ENCODE results near the gene AGPS. TPM values are rescaled to one million over a fixed set of nuclear protein-coding genes. Genes with fewer than 3 reads are reported as not detected.

The AGPS gene
- polyA plus RNA-seq, 2 of the 4 experiments (the other 2 are of a cell fraction), result 49.8 to 62.1 TPM

DNA sequence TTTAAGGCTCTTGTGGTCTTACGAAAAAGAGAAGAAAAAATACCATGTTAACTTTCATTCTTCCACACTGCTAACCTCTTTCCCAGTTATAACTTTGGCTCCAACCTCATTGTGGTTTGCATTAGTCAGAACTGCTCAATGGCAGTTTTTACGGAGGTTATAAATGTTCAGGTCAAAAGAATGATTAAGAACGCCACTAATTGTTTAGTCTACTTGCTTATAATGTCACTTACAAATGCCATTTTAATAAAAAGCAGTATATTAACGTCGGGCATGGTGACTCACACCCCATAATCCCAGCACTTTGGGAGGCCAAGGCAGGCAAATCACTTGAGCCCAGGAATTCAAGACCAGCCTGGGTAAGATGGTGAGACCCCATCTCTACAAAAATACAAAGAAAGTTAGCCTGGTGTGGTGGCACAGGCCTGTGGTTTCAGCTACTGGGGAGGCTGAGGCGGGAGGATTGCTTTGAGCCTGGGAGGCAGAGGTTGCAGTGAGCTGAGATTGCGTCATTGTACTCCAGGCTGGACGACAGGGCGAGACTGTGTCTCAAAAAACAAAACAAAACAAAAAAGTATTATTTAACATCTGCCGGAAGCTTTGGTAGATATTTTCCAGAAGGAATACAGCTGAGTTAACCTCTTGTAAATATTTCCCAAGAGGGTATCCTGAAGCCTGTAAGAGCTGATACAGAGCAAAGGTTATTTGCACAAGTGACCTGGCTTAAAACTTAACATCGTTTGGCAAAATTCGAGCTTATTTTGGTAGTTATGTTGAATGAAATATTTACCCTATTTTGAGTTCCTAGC lies 5.1 kb downstream of the AGPS start:
- CTCF ChIA-PET, result interaction anchor here (0.7 to 1.9 kb wide), 4 partner anchors 19 to 233 kb away, joined by 3 to 4 read pairs (median 3); partner anchors contain the start of gene NFE2L2
- POLR2A ChIA-PET, result interaction anchor here (0.6 to 1.1 kb wide), 3 partner anchors 17 to 135 kb away, joined by 3 to 5 read pairs (median 3); no protein-coding TSS in a partner anchor
- Histone ChIP-seq H3K9me3 (no peaks in the 10 kb centered on the region), H3K4me3 (peak overlapping the region; percentile 11; the same call in 1 of the 3 replicates), H3K4me1 (peaks cover 76% of the 10 kb centered on the region), H3K4me2 (peak overlapping the region; percentile 85), H3K27ac (peak overlapping the region; percentile 72 to 89)
- 12% methylated on average over 12 of the region's 12 CpGs for WGBS (ENCODE audit: missing lambda C conversion rate)
- no peak for TF ChIP-seq MAFK (IDR thresholded peaks at IDR 0.05; ENCODE audit: partially characterized antibody)
- TF ChIP-seq, protein P1, sequence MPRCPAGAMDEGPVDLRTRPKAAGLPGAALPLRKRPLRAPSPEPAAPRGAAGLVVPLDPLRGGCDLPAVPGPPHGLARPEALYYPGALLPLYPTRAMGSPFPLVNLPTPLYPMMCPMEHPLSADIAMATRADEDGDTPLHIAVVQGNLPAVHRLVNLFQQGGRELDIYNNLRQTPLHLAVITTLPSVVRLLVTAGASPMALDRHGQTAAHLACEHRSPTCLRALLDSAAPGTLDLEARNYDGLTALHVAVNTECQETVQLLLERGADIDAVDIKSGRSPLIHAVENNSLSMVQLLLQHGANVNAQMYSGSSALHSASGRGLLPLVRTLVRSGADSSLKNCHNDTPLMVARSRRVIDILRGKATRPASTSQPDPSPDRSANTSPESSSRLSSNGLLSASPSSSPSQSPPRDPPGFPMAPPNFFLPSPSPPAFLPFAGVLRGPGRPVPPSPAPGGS (IDR thresholded peaks at IDR 0.05), result 0 out of 3 replicates have a peak, but pooled peaks have one; percentile 54
- TF ChIP-seq GATA3 (IDR thresholded peaks at IDR 0.05; ENCODE audit: borderline replicate concordance), result peak; percentile 16; the same call in 1 of the 2 replicates
- TF ChIP-seq EP300 (IDR thresholded peaks at IDR 0.05), result peak; percentile 40 to 45; a peak in 2 of 5 replicates
- TF ChIP-seq HEYL (CRISPR knock-in tag; IDR thresholded peaks at IDR 0.05), result no peak
- no peak for TF ChIP-seq RAD21 (conservative IDR thresholded peaks at IDR 0.05 in 1 of 2, IDR thresholded peaks at IDR 0.05 in 1 of 2)
- no peak for TF ChIP-seq HDAC2 (IDR thresholded peaks at IDR 0.05)
- peak; percentile 91 to 93 for TF ChIP-seq CEBPB (IDR thresholded peaks at IDR 0.05)
- peak; percentile 57; the same call in 1 of the 2 replicates for TF ChIP-seq KDM1A (IDR thresholded peaks at IDR 0.05; ENCODE audit: low read depth)
- TF ChIP-seq, protein P2, sequence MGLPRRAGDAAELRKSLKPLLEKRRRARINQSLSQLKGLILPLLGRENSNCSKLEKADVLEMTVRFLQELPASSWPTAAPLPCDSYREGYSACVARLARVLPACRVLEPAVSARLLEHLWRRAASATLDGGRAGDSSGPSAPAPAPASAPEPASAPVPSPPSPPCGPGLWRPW (IDR thresholded peaks at IDR 0.05), result peak; percentile 78; the same call in 1 of the 2 replicates
- TF ChIP-seq KDM5A (IDR thresholded peaks at IDR 0.05), result no peak
- TF ChIP-seq JUNB (IDR thresholded peaks at IDR 0.05), result peak; percentile 49; the same call in 1 of the 2 replicates
- no peak for TF ChIP-seq POLR2AphosphoS2 (conservative IDR thresholded peaks at IDR 0.05; ENCODE audit: low read length)
- TF ChIP-seq RCOR1 (IDR thresholded peaks at IDR 0.05; ENCODE audit: low read depth, low read length), result no peak
- no peak for TF ChIP-seq FOSL2 (IDR thresholded peaks at IDR 0.05)
- peak; percentile 50 for TF ChIP-seq FOSL2 (CRISPR knock-in tag; IDR thresholded peaks at IDR 0.05)
- TF ChIP-seq JUN (IDR thresholded peaks at IDR 0.05), result peak; percentile 36 to 76; a peak in 2 of 5 replicates
- no peak for TF ChIP-seq ESRRA (IDR thresholded peaks at IDR 0.05; ENCODE audit: borderline replicate concordance, low read length)
- no peak for TF ChIP-seq FOSB (CRISPR knock-in tag; IDR thresholded peaks at IDR 0.05)
- FAIRE-seq (no peak), ATAC-seq (peak; percentile 39 to 53), DNase-seq (ENCODE audit: low read depth in 1 of 2, low spot score in 1 of 2) (peak in 1 of 2 experiments; percentile 70)

DNA sequence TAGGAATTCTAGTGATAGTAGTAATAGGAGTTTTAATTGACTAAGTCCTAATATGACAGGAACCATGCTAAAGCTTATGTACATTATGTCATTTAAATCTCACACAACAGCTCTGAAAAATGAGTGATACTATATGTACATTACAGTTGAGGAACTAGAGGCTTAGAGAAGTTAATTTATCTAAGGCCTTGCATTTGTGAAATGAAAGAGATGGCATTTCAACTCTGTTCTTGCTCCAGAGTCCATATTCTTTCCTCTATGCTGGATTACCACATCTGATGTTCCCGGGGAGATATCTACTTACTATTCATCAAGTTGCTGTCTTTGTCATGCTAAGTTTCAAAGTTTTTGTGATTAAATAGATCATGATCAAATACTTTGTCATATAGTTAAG lies 5.7 kb downstream of the AGPS start:
- CTCF ChIA-PET, result interaction anchor here (0.7 to 1.3 kb wide), 3 partner anchors 20 to 233 kb away, joined by 3 read pairs; no protein-coding TSS in a partner anchor
- POLR2A ChIA-PET, result interaction anchor here (0.6 to 1.1 kb wide), 3 partner anchors 18 to 135 kb away, joined by 3 to 5 read pairs (median 3); no protein-coding TSS in a partner anchor
- ATAC-seq (no peak), DNase-seq (ENCODE audit: low read depth in 1 of 2, low spot score in 1 of 2) (no peak), FAIRE-seq (no peak)
- Histone ChIP-seq H3K4me1 (peaks cover 76% of the 10 kb centered on the region), H3K4me2 (peak overlapping the region; percentile 85), H3K9me3 (no peaks in the 10 kb centered on the region), H3K27ac (peak overlapping the region; percentile 72 to 89), H3K4me3 (no peak overlapping the region)
- WGBS (ENCODE audit: missing lambda C conversion rate), result 63% methylated on average over 1 of the region's 1 CpG
- TF ChIP-seq EP300 (IDR thresholded peaks at IDR 0.05), result no peak
- no peak for TF ChIP-seq HOXA7 (CRISPR knock-in tag; IDR thresholded peaks at IDR 0.05)
- TF ChIP-seq FOSL2 (IDR thresholded peaks at IDR 0.05), result no peak
- TF ChIP-seq FOSL2 (CRISPR knock-in tag; IDR thresholded peaks at IDR 0.05), result no peak
- TF ChIP-seq HOXB13 (CRISPR knock-in tag; IDR thresholded peaks at IDR 0.05; ENCODE audit: low read depth), result no peak
- no peak for TF ChIP-seq BHLHE40 (IDR thresholded peaks at IDR 0.05; ENCODE audit: low read depth, low read length)
- TF ChIP-seq, protein P3, sequence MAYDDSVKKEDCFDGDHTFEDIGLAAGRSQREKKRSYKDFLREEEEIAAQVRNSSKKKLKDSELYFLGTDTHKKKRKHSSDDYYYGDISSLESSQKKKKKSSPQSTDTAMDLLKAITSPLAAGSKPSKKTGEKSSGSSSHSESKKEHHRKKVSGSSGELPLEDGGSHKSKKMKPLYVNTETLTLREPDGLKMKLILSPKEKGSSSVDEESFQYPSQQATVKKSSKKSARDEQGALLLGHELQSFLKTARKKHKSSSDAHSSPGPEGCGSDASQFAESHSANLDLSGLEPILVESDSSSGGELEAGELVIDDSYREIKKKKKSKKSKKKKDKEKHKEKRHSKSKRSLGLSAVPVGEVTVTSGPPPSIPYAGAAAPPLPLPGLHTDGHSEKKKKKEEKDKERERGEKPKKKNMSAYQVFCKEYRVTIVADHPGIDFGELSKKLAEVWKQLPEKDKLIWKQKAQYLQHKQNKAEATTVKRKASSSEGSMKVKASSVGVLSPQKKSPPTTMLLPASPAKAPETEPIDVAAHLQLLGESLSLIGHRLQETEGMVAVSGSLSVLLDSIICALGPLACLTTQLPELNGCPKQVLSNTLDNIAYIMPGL (CRISPR knock-in tag; IDR thresholded peaks at IDR 0.05; ENCODE audit: borderline replicate concordance), result no peak
- TF ChIP-seq MYC (IDR thresholded peaks at IDR 0.05; ENCODE audit: borderline replicate concordance, low read length), result no peak
- TF ChIP-seq SREBF2 (IDR thresholded peaks at IDR 0.05), result no peak
- TF ChIP-seq EHMT2 (IDR thresholded peaks at IDR 0.05; ENCODE audit: low read depth), result no peak
- TF ChIP-seq, protein P4, sequence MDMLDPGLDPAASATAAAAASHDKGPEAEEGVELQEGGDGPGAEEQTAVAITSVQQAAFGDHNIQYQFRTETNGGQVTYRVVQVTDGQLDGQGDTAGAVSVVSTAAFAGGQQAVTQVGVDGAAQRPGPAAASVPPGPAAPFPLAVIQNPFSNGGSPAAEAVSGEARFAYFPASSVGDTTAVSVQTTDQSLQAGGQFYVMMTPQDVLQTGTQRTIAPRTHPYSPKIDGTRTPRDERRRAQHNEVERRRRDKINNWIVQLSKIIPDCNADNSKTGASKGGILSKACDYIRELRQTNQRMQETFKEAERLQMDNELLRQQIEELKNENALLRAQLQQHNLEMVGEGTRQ (IDR thresholded peaks at IDR 0.05), result no peak
- TF ChIP-seq, protein P5, sequence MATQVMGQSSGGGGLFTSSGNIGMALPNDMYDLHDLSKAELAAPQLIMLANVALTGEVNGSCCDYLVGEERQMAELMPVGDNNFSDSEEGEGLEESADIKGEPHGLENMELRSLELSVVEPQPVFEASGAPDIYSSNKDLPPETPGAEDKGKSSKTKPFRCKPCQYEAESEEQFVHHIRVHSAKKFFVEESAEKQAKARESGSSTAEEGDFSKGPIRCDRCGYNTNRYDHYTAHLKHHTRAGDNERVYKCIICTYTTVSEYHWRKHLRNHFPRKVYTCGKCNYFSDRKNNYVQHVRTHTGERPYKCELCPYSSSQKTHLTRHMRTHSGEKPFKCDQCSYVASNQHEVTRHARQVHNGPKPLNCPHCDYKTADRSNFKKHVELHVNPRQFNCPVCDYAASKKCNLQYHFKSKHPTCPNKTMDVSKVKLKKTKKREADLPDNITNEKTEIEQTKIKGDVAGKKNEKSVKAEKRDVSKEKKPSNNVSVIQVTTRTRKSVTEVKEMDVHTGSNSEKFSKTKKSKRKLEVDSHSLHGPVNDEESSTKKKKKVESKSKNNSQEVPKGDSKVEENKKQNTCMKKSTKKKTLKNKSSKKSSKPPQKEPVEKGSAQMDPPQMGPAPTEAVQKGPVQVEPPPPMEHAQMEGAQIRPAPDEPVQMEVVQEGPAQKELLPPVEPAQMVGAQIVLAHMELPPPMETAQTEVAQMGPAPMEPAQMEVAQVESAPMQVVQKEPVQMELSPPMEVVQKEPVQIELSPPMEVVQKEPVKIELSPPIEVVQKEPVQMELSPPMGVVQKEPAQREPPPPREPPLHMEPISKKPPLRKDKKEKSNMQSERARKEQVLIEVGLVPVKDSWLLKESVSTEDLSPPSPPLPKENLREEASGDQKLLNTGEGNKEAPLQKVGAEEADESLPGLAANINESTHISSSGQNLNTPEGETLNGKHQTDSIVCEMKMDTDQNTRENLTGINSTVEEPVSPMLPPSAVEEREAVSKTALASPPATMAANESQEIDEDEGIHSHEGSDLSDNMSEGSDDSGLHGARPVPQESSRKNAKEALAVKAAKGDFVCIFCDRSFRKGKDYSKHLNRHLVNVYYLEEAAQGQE (IDR thresholded peaks at IDR 0.05), result no peak
- TF ChIP-seq HDAC2 (IDR thresholded peaks at IDR 0.05), result no peak
- TF ChIP-seq CBX2 (IDR thresholded peaks at IDR 0.05; ENCODE audit: borderline replicate concordance, low read depth), result no peak
